AG08396 (cell line): ENCODE data around the gene ENTHD1.
"Not testable (repeated sequence)": the region's sequence is repeated elsewhere in the genome, so short reads cannot be mapped to it uniquely, and the experiment has no call there.

Experiments used
- DNase-seq: peaks from one replicate; pipeline ENCODE4 v3.0.0; 2012; ENCODE audit warnings: low spot score, mixed read lengths

ENTHD1 gene

GRCh38 chr22:39897841-39898240 is 4.3 kb upstream of the ENTHD1 start:
- no peak for DNase-seq

DNA sequence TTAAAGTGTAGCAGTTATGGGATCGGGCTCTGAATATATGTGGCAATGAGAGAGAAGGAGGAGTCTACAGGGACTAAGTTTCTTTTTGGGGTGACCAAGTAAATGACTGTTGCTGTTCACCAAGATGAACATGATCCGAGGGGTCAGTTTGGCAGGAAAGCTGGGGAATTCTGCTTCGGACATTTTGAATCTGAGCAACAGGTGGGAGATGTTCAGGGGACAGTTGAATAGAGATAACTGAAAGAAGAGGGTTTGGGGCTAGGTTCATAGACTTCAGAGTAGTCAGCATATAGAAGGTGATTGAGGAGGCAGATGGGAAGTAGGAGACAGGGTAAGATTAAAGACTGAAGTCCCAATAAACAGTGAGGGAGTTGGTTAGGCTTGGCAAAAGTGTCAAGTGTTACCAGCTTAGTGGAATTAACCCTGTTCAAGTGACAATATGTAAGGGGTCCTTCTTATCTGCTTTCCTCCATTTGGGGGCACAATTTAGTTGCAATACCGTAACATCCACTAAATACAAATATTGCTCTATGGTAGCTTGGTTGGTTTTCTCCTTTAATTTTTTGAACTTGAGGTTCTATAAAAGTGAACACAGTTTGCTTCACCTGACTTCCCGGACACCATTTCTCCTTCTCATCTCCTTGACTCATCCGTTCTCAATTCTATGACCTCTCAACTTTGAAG is 2.9 kb upstream of the ENTHD1 start:
- DNase-seq = no peak

DNA sequence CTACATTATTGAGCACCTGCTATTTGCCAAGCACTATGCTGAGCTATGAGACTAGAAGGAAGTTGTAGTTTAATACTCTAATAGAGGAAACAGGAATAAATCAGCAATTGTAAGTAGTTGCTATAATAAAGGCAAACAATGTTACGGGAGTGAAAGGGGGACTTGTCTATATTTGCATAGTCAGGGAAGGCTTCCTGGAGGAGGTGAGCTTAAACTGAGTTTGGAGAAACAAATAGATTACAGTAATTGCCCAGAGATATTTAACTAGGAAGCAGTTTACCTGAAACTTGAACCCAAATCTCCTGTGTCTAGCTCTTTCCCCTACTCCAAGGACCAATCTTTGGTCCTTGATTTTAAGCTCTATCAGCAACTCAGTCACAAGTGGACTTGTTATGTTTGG is 2.1 kb upstream of the ENTHD1 start:
- no peak for DNase-seq

- no peak for DNase-seq
Measured at GRCh38 chr22:39894554-39895092, 1.1 kb upstream of the ENTHD1 start.

DNA sequence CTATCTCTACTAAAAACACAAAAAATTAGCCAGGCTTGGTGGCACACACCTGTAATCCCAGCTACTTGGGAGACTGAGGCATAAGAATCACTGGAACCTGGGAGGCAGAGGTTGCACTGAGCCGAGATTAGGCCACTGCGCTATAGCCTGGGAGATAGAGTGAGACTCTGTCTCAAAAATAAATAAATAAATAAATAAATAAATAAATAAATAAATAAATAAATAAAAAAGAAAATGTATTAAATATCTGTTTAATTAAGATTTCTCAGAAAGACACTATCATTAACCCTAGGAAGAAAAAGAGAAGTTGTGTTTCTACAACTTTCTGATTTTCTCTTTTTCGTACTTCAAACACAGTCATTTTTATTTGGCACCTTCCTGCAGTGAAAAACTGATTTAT is 3.6 kb downstream of the ENTHD1 start:
- not testable (repeated sequence) for DNase-seq

- no peak for DNase-seq
Measured at GRCh38 chr22:39883057-39883456, 10.5 kb downstream of the ENTHD1 start.

DNA sequence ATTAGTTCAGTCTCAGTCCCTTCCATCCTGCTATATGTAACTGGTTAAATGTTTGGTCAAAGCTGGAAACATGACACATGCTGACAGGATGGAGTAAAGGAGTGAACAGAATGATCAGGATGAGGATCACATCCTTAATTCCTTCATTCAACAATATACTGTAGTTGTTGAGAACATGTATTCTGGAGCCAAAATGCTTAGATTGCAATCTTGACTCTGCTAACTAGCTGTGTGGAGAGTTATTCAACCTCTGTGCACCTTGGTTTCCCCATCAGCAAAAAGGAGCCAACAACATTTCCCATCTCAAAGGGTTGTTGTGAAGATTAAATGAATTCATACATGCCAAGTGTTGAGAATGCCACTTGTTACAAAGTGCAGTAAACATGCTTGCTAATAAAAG is 12.8 kb downstream of the ENTHD1 start:
- DNase-seq = no peak

- no peak for DNase-seq
Measured at GRCh38 chr22:39877079-39877845, 16.3 kb downstream of the ENTHD1 start.

- not testable (repeated sequence) for DNase-seq
Measured at GRCh38 chr22:39875176-39875885, 18.2 kb downstream of the ENTHD1 start.

GRCh38 chr22:39873965-39874364 is 19.6 kb downstream of the ENTHD1 start:
- no peak for DNase-seq

DNA sequence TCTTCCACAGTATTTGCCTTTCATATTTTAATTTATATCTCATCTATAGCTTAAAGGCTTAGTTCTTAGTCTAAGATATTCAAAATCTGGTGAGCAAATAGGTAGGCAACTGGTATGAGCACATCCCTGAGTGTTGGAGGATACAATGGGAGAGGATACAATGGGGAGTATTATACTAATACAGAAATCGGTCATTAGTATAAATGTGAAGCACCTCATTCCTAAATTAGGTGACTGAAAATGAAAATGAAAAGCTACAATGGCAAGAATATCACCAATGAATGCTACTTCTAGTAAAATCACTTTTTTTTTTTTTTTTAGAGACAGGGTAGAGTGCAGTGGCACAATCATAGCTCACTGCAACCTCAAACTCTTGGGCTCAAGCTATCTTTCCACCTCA is 21.0 kb downstream of the ENTHD1 start:
- DNase-seq = no peak

DNA sequence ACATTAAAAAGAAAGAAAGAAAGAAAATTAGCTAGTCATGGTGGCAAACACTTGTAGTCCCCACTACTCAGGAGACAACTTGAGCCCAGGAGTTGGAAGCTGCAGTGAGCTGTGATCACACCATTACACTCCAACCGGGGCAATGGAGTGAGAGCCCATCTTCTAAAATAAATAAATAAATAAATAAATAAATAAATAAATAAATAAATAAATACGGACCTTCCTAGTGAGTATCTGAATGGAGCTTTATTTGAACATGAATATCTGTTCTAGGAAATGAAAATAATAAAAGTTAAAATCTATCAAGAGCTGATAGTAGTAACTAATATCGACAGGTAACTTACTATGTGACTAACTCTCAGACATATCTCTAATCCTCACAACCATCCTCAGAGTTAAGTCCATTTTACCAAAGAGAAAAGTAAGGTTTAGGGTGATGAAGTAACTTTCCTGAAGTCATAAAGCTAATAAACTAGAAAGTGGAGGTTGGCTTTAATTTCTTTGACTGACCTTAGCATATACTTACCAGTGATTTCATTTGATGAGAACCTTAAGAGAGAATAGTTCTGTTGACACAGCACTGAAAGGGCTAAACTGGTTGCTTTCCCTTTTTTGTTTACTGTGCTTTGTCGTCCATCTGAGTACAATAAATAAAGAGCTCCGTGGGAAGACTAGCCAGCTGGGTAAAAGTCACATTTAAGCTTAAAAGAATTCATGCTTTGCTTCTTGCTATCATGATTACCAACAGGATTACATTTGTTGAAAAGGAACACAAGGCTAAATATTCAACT is 22.4 kb downstream of the ENTHD1 start:
- DNase-seq = no peak

DNA sequence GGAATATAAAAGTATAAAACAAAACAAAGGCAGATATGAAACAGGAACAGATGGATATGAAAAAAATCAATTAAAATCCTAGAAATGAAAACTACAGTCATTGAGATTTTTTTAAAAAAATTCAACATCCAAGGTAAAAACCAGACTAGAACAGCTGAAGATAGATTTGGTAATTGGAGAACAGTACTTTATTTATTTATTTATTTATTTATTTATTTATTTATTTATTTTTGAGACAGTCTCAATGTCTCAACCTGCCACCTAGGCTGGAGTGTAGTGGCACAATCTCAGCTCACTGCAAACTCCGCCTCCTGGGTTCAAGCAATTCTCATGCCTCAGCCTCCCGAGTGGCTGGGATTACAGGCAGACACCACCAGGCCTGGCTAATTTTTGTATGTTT is 23.8 kb downstream of the ENTHD1 start:
- not testable (repeated sequence) for DNase-seq

- no peak for DNase-seq
Measured at GRCh38 chr22:39868741-39869140, 24.8 kb downstream of the ENTHD1 start.

GRCh38 chr22:39859903-39860588 is 33.5 kb downstream of the ENTHD1 start:
- DNase-seq = no peak

GRCh38 chr22:39856588-39856987 is 37.0 kb downstream of the ENTHD1 start:
- DNase-seq = no peak

DNA sequence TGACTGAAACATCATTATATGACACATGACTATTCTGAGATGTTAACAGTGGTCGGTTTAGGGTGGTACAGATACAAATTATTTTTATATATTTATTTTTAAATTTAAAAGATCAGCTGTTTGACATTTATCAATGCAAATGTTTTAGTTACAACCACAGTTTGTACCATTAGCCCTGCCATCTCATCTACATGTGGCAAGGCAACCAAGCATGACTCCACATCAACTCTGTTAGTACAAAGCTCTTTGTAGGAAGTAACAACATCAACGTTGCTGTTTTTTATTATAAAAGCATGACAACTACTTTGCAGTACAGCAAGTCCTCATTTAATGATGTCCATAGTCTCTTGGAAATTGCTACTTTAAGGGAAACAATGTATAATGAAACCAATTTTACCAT is 40.8 kb downstream of the ENTHD1 start:
- no peak for DNase-seq

- DNase-seq = no peak
Measured at GRCh38 chr22:39851606-39852315, 41.8 kb downstream of the ENTHD1 start.

GRCh38 chr22:39847477-39847876 is 46.1 kb downstream of the ENTHD1 start:
- DNase-seq = no peak

DNA sequence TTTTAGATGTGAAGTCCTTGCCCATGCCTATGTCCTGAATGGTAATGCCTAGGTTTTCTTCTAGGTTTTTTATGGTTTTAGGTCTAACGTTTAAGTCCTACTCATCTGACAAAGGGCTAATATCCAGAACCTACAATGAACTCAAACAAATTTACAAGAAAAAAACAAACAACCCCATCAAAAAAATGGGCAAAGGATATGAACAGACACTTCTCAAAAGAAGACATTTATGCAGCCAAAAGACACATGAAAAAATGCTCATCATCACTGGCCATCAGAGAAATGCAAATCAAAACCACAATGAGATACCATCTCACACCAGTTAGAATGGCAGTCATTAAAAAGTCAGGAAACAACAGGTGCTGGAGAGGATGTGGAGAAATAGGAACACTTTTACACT is 47.0 kb downstream of the ENTHD1 start:
- DNase-seq = not testable (repeated sequence)

- no peak for DNase-seq
Measured at GRCh38 chr22:39845529-39845928, 48.0 kb downstream of the ENTHD1 start.
